Hematopoietic multipotent progenitor cell (in vitro differentiated cells): Measurements from ENCODE around the gene ARID1B. TPM values are rescaled to one million over a fixed set of nuclear protein-coding genes. Genes with fewer than 3 reads are reported as not detected.
A peak's percentile ranks its signal among the peaks of the same experiment; 100 is the strongest.

ENCODE experiments used
- DNase-seq, 3 donors: peaks; one replicate each; pipeline ENCODE4 v3.0.0-alpha.2; 2011 to 2015; ENCODE audit warnings: low read depth in 2 of 3, low spot score in 2 of 3
- total RNA-seq: library from RNA; depleted of rRNA; stranded (reverse); fragments of >200 nt; gene quantifications from one replicate; pipeline ENCODE4 v1.2.3, GENCODE V29; 2012

Gene ARID1B
- total RNA-seq, 1 donor, result 107 TPM

- DNase-seq, result no peak
Observed at GRCh38 chr6:156773935-156774852, 3.0 kb upstream of the ARID1B start.

GRCh38 chr6:156774863-156775405 lies 2.2 kb upstream of the ARID1B start:
- no peak for DNase-seq

GRCh38 chr6:156775717-156776116 lies 1.5 kb upstream of the ARID1B start:
- no peak for DNase-seq

GRCh38 chr6:156776470-156776839 lies 723 bp upstream of the ARID1B start:
- peak in 2 of 3 donors; percentile 50 to 66 for DNase-seq

GRCh38 chr6:156777577-156778453 lies 637 bp downstream of the ARID1B start:
- peak in 2 of 3 donors; percentile 67 to 69 for DNase-seq

GRCh38 chr6:156778454-156779205 lies 1.5 kb downstream of the ARID1B start:
- peak in 2 of 3 donors; percentile 38 to 49 for DNase-seq

- DNase-seq, result peak in 1 of 3 donors; percentile 28
Observed at GRCh38 chr6:156779206-156780094, 2.3 kb downstream of the ARID1B start.

- DNase-seq, result peak in 2 of 3 donors; percentile 75 to 87
Observed at GRCh38 chr6:156780102-156780641, 3.0 kb downstream of the ARID1B start.

GRCh38 chr6:156780962-156781853 lies 4.0 kb downstream of the ARID1B start:
- DNase-seq, result no peak

- DNase-seq, result peak in 1 of 3 donors; percentile 19
Observed at GRCh38 chr6:156781861-156782631, 4.9 kb downstream of the ARID1B start.

- DNase-seq, result no peak
Observed at GRCh38 chr6:156782691-156783320, 5.6 kb downstream of the ARID1B start.

- no peak for DNase-seq
Observed at GRCh38 chr6:156783958-156784357, 6.8 kb downstream of the ARID1B start.

GRCh38 chr6:156786652-156787051 lies 9.5 kb downstream of the ARID1B start:
- DNase-seq, result no peak

GRCh38 chr6:156787569-156788492 lies 10.7 kb downstream of the ARID1B start:
- DNase-seq, result no peak

GRCh38 chr6:156789081-156789943 lies 12.1 kb downstream of the ARID1B start:
- no peak for DNase-seq
